HG02610 (cell line): ENCODE data around the gene SLC38A4.
"Not testable (repeated sequence)": the region's sequence is repeated elsewhere in the genome, so short reads cannot be mapped to it uniquely, and the experiment has no call there.

Experiments used
- ATAC-seq: cut with Tn5 transposase; IDR thresholded peaks from one replicate; pipeline ENCODE4 v1.9.1; 2021; ENCODE audit warnings: mild to moderate bottlenecking, moderate library complexity; ENCODE audit not compliant: unreplicated experiment

SLC38A4 gene

GRCh38 chr12:46779063-46779462, 46.7 kb downstream of the SLC38A4 start:
- ATAC-seq, result no peak

GRCh38 chr12:46778415-46778814, 47.4 kb downstream of the SLC38A4 start:
- ATAC-seq, result no peak

GRCh38 chr12:46777587-46777986, 48.2 kb downstream of the SLC38A4 start:
- no peak for ATAC-seq

- ATAC-seq, result no peak
Observed at GRCh38 chr12:46775796-46776195, 50.0 kb downstream of the SLC38A4 start.

- ATAC-seq, result no peak
Observed at GRCh38 chr12:46774322-46774633, 51.5 kb downstream of the SLC38A4 start.

GRCh38 chr12:46773586-46774321, 52.0 kb downstream of the SLC38A4 start:
- no peak for ATAC-seq

- no peak for ATAC-seq
Observed at GRCh38 chr12:46771268-46771827, 54.4 kb downstream of the SLC38A4 start.

- no peak for ATAC-seq
Observed at GRCh38 chr12:46770501-46771183, 55.2 kb downstream of the SLC38A4 start.

- no peak for ATAC-seq
Observed at GRCh38 chr12:46764005-46764404, 61.8 kb downstream of the SLC38A4 start.

GRCh38 chr12:46763230-46763629, 62.6 kb downstream of the SLC38A4 start:
- ATAC-seq, result peak; percentile 53

- ATAC-seq, result no peak
Observed at GRCh38 chr12:46754550-46754949, 71.2 kb downstream of the SLC38A4 start.

- ATAC-seq, result no peak
Observed at GRCh38 chr12:46752396-46752795, 73.4 kb downstream of the SLC38A4 start.

GRCh38 chr12:46751173-46751572, 74.6 kb downstream of the SLC38A4 start:
- ATAC-seq, result no peak

GRCh38 chr12:46749322-46749721, 76.5 kb downstream of the SLC38A4 start:
- no peak for ATAC-seq

- no peak for ATAC-seq
Observed at GRCh38 chr12:46744283-46744682, 81.5 kb downstream of the SLC38A4 start.

GRCh38 chr12:46743456-46743855, 82.3 kb downstream of the SLC38A4 start:
- no peak for ATAC-seq

GRCh38 chr12:46742271-46742670, 83.5 kb downstream of the SLC38A4 start:
- ATAC-seq, result not testable (repeated sequence)

GRCh38 chr12:46725332-46725731, 100.5 kb downstream of the SLC38A4 start:
- no peak for ATAC-seq

- ATAC-seq, result no peak
Observed at GRCh38 chr12:46723629-46724419, 102.0 kb downstream of the SLC38A4 start.

- ATAC-seq, result no peak
Observed at GRCh38 chr12:46722394-46723185, 103.2 kb downstream of the SLC38A4 start.

- ATAC-seq, result no peak
Observed at GRCh38 chr12:46718495-46718894, 107.3 kb downstream of the SLC38A4 start.
